Mesothelial cell of epicardium (in vitro differentiated cells): ENCODE results near the gene SON. TPM values are rescaled to one million over a fixed set of nuclear protein-coding genes. Genes with fewer than 3 reads are reported as not detected.
"Not testable (repeated sequence)": the region's sequence is repeated elsewhere in the genome, so short reads cannot be mapped to it uniquely, and the experiment has no call there.

Experiments used
- DNase-seq, 2 experiments: peaks; one replicate each; pipeline ENCODE4 v3.0.0; 2021; ENCODE audit warnings: low spot score in 2 of 2; ENCODE audit not compliant: unreplicated experiment in 2 of 2
- H3K27ac Mint-ChIP-seq: 2 replicates; pipeline ENCODE4 v1.8.0; 2021; ENCODE audit warnings: mixed read lengths
- H3K27me3 Mint-ChIP-seq: 2 replicates; pipeline ENCODE4 v1.8.0; 2021; ENCODE audit warnings: low read depth, mixed read lengths
- H3K36me3 Mint-ChIP-seq: 2 replicates; pipeline ENCODE4 v1.8.0; 2021; ENCODE audit warnings: mixed read lengths
- H3K4me1 Mint-ChIP-seq: 2 replicates; pipeline ENCODE4 v1.8.0; 2021; ENCODE audit warnings: mixed read lengths
- H3K4me3 Mint-ChIP-seq: 2 replicates; pipeline ENCODE4 v1.8.0; 2021; ENCODE audit warnings: mild to moderate bottlenecking, moderate library complexity, mixed read lengths
- H3K9me3 Mint-ChIP-seq: 2 replicates; pipeline ENCODE4 v1.8.0; 2021; ENCODE audit warnings: mixed read lengths
- CTCF ChIP-seq: fragments of 200-600 bp; sonication (generic); IDR thresholded peaks from one replicate; pipeline ENCODE4 v1.5.0; 2021; ENCODE audit warnings: antibody characterized with exemption; ENCODE audit not compliant: unreplicated experiment
- total RNA-seq: library from RNA; stranded (reverse); gene quantifications from 3 replicates; pipeline ENCODE4 v1.2.1, GENCODE V29; 2021

SON gene
- total RNA-seq, 1 donor from 2014 or later = 427 TPM

DNA sequence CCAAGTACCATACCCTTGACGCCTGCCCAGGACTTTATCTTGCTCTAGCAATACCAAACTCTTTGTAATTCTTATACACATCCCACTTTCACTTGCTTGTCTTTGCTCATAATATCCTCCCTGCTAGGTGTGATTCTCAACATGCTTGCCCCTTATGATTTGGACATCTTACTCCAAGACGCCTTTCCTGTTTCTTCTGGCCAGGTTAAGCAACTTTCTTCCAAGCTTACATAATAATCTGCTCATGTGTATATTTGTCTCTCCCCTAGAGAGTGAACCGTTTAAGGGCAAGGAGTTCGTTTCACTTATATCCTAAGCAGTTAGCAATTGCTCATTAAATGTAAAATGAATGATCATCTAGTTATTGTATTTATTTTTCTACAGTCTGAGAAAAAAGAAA is 76.9 kb downstream of the SON start:
- Mint-ChIP-seq H3K27me3 (no peaks in the 10 kb centered on the region), H3K36me3 (peaks cover 44% of the 10 kb centered on the region)

DNA sequence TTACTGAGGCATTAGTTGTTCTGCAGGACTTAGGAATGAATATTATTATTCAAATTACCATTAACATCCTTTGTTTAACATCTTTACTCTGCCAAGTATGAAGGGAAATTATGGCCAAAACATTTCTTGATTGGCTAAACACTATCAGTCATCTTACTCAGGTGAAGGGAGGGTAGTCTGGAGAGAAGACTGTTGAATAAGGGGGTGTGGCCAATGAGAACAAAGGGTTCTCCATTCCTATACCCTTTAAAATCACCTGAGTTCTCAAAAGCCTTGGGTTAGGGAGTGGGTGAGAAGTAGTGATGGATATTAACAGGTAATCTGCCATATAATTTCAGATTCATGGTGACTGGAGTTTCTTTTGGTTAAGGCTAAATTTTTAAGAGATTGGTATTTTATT is 79.4 kb downstream of the SON start:
- no peak for TF ChIP-seq CTCF
- Mint-ChIP-seq H3K27ac (no peak overlapping the region), H3K4me1 (no peaks in the 10 kb centered on the region), H3K9me3 (peaks cover 8% of the 10 kb centered on the region), H3K27me3 (no peaks in the 10 kb centered on the region), H3K4me3 (no peak overlapping the region), H3K36me3 (peaks cover 39% of the 10 kb centered on the region)
- DNase-seq = no peak

More for the DNA sequence above, 76.9 kb downstream of the SON start:
- Mint-ChIP-seq H3K27ac (no peak overlapping the region), H3K4me1 (no peaks in the 10 kb centered on the region), H3K9me3 (peaks cover 8% of the 10 kb centered on the region), H3K4me3 (no peak overlapping the region)
- DNase-seq = no peak
- no peak for TF ChIP-seq CTCF

DNA sequence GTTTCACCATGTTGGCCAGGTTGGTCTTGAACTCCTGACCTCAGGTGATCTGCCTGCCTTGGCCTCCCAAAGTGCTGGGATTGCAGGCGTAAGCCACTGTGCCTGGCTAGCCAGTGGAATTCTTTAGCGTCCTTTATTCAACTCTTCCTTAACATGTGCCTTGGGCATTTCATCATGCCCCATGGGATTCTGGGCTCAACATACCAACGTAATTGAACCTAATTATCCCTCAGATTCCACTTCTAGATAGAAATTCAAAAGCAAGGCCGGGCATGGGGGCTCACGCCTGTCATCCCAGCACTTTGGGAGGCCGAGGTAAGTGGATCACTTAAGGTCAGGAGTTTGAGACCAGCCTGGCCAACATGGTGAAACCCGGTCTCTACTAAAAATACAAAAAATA is 83.3 kb downstream of the SON start:
- H3K27ac Mint-ChIP-seq, DNase-seq, H3K27me3 Mint-ChIP-seq, H3K4me1 Mint-ChIP-seq, H3K4me3 Mint-ChIP-seq: not testable (repeated sequence)
- peaks cover 14% of the 10 kb centered on the region for H3K9me3 Mint-ChIP-seq
- H3K36me3 Mint-ChIP-seq = peaks cover 34% of the 10 kb centered on the region

Other genes with a start within 250 kb of the SON start
- 24.8 to 28.7 TPM (median 27.0 TPM) in 3 replicates for gene IFNAR1, start 218.1 kb upstream of the SON start, total RNA-seq
- 57.9 to 63.4 TPM (median 59.6 TPM) in 3 replicates for gene IFNGR2, start 139.6 kb upstream of the SON start, total RNA-seq
- gene TMEM50B, start 63.1 kb upstream of the SON start, total RNA-seq = 37.3 to 41.1 TPM (median 39.5 TPM) in 3 replicates
- gene DNAJC28, start 51.3 kb upstream of the SON start, total RNA-seq = 2.6 to 3.1 TPM (median 2.8 TPM) in 3 replicates
- 85.1 to 88.4 TPM (median 85.3 TPM) in 3 replicates for gene GART, start 921 bp upstream of the SON start, total RNA-seq
- gene DONSON, start 45.6 kb downstream of the SON start, total RNA-seq = 16.4 to 21.8 TPM (median 20.0 TPM) in 3 replicates
- 63.0 to 68.3 TPM (median 65.1 TPM) in 3 replicates for gene CRYZL1, start 98.7 kb downstream of the SON start, total RNA-seq
- gene ITSN1, start 99.5 kb downstream of the SON start, total RNA-seq = 66.6 to 77.5 TPM (median 74.3 TPM) in 3 replicates